ENCODE results near the gene CEP63.

DNA sequence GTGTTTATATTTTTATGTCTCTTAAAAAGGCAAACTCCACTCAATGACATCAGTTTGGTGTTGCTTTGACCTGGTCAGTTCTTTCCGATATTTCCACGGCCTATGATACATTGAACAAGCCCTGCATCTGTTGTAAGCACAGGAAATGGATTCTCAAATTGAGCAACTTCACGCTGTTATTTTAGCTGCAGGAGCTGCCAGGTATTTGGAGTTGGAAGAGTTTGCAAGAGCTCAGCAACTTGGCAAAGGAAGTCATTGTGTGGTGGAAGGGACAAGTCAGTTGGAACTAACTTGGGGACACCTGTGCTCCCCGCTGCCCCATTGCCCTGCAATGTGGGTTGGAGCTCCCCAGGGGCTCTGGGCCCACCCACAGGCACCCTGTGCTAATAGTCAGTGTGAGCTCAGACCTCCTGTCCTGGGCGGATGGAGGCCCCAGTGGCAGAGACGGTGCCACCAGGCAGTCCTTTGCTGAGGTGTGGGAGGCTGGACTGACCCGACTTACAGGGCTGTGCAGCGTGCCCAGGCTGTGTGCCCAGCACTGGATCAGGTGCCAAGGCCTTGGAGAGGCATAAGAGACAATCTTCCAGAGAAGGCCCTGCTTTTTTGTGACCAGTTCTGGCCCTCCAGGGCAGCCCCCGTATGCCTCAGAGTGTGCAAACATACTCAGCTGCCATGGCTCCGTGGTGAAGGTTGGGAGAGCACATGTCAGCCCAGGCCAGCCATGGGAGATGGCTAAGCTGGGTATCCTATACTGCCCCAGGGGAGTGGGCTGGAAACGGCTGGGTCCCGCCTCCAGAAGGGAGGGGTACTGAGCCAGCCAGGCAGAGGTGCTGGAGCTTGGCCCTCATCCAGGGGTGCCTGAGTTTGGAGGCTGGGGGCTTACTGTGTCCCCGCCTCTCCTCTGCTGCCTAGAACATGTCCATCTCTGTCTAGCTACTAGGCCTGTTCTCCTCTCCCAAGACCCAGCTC is 121.5 kb downstream of the CEP63 start:
- TF ChIP-seq POLR2A (IDR thresholded peaks at IDR 0.05) (no peak), EP300 (IDR thresholded peaks at IDR 0.05) (no peak), POLR2AphosphoS5 (IDR thresholded peaks at IDR 0.05) (no peak)
- TF ChIP-seq, protein P1, sequence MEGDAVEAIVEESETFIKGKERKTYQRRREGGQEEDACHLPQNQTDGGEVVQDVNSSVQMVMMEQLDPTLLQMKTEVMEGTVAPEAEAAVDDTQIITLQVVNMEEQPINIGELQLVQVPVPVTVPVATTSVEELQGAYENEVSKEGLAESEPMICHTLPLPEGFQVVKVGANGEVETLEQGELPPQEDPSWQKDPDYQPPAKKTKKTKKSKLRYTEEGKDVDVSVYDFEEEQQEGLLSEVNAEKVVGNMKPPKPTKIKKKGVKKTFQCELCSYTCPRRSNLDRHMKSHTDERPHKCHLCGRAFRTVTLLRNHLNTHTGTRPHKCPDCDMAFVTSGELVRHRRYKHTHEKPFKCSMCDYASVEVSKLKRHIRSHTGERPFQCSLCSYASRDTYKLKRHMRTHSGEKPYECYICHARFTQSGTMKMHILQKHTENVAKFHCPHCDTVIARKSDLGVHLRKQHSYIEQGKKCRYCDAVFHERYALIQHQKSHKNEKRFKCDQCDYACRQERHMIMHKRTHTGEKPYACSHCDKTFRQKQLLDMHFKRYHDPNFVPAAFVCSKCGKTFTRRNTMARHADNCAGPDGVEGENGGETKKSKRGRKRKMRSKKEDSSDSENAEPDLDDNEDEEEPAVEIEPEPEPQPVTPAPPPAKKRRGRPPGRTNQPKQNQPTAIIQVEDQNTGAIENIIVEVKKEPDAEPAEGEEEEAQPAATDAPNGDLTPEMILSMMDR (IDR thresholded peaks at IDR 0.05), result no peak

All from stomach (tissue), 4 donors.